H1 (cell line): ENCODE measurements around the gene MYH3. TPM values are rescaled to one million over a fixed set of nuclear protein-coding genes. Genes with fewer than 3 reads are reported as not detected.

Experiments used
- EP300 ChIP-seq, 2 experiments: IDR thresholded peaks; 1 replicate in 1 of 2; 2 replicates in 1 of 2; pipeline ENCODE4 v1.6.1; 2011 to 2012; ENCODE audit warnings: low read depth in 2 of 2, low read length in 2 of 2, mild to moderate bottlenecking in 2 of 2, borderline replicate concordance in 1 of 2, inconsistent platforms in 1 of 2, moderate library complexity in 1 of 2
- KDM4A ChIP-seq: IDR thresholded peaks from one replicate; pipeline ENCODE4 v1.7.1; 2012; ENCODE audit warnings: low read depth, mild to moderate bottlenecking, moderate library complexity, low read length, inconsistent platforms; ENCODE audit not compliant: severe bottlenecking
- POLR2A ChIP-seq, 2 experiments: IDR thresholded peaks; 1 replicate in 1 of 2; 2 replicates in 1 of 2; pipeline ENCODE4 v1.6.1; 2011; ENCODE audit warnings: low read depth in 2 of 2, low read length in 2 of 2, mild to moderate bottlenecking in 2 of 2; ENCODE audit errors: control extremely low read depth in 1 of 2
- RXRA ChIP-seq: IDR thresholded peaks from 2 replicates; pipeline ENCODE4 v1.6.1; 2011; ENCODE audit warnings: low read depth, mild to moderate bottlenecking, low read length, moderate library complexity; ENCODE audit not compliant: insufficient read depth
- polyA plus RNA-seq, 7 experiments: library from polyadenylated mRNA; depleted of rRNA in 3 of 7; stranded (reverse) in 5 of 7; unstranded in 2 of 7; fragments of >200 nt in 5 of 7; fragments of 200-250 nt in 2 of 7; gene quantifications; 1 replicate in 5 of 7; 2 replicates in 1 of 7; 4 replicates in 1 of 7; pipeline versions ENCODE4 v1.2.1 to v1.2.3, GENCODE V29; 2011 to 2013; ENCODE audit warnings: missing spikeins in 2 of 7, mixed read lengths in 2 of 7
- total RNA-seq: library from RNA; stranded (reverse); fragmentation: NEBNext Ultra II Directional; extraction: Animal tissue kit (Norgen Biotek cat#: 25700); gene quantifications from 2 replicates; pipeline ENCODE4 v1.2.1, GENCODE V29; 2021
- TF ChIP-seq, protein P1 (sequence below): IDR thresholded peaks from 2 replicates; pipeline ENCODE4 v1.6.1; 2012; ENCODE audit warnings: low read length, inconsistent platforms

The MYH3 gene
- total and polyA plus RNA-seq, 2 of the 8 experiments (the other 6 are each of a cell fraction or from before 2014, with no cell fraction given), result 0.65 to 1.8 TPM

DNA sequence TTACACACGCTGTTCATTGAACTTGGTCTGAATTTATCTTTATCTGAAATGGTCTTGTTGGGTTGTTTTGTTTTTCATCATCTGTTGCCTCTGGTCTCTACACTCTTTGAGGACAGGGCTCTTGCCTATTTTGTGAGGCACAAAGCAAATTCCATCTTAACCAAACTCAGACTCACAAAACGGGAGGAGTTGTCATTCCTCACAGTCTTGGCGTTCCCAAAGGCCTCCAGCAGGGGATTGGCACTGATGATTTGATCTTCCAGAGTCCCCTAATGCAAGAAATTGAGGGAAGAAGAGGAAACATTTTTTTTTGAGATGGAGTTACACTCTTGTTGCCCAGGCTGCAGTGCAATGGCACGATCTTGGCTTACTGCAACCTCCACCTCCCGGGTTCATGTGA is 8.7 kb downstream of the MYH3 start (continued):
- TF ChIP-seq, protein P1, sequence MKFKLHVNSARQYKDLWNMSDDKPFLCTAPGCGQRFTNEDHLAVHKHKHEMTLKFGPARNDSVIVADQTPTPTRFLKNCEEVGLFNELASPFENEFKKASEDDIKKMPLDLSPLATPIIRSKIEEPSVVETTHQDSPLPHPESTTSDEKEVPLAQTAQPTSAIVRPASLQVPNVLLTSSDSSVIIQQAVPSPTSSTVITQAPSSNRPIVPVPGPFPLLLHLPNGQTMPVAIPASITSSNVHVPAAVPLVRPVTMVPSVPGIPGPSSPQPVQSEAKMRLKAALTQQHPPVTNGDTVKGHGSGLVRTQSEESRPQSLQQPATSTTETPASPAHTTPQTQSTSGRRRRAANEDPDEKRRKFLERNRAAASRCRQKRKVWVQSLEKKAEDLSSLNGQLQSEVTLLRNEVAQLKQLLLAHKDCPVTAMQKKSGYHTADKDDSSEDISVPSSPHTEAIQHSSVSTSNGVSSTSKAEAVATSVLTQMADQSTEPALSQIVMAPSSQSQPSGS, result no peak
- no peak for TF ChIP-seq KDM4A
- no peak for TF ChIP-seq POLR2A (IDR thresholded peaks at IDR 0.05; ENCODE audit: control extremely low read depth in 1 of 2, low read depth in 2 of 2, low read length in 2 of 2)
- TF ChIP-seq RXRA, result no peak
- no peak for TF ChIP-seq EP300 (IDR thresholded peaks at IDR 0.05; ENCODE audit: borderline replicate concordance in 1 of 2, low read depth in 2 of 2, low read length in 2 of 2)
